HG02678 (cell line): Measurements from ENCODE around the gene VWDE.
A peak's percentile ranks its signal among the peaks of the same experiment; 100 is the strongest.
"Not testable (repeated sequence)": the region's sequence is repeated elsewhere in the genome, so short reads cannot be mapped to it uniquely, and the experiment has no call there.

Experiments used
- ATAC-seq: cut with Tn5 transposase; IDR thresholded peaks from one replicate; pipeline ENCODE4 v1.9.1; 2021; ENCODE audit warnings: mild to moderate bottlenecking, moderate library complexity; ENCODE audit not compliant: unreplicated experiment

VWDE gene

DNA sequence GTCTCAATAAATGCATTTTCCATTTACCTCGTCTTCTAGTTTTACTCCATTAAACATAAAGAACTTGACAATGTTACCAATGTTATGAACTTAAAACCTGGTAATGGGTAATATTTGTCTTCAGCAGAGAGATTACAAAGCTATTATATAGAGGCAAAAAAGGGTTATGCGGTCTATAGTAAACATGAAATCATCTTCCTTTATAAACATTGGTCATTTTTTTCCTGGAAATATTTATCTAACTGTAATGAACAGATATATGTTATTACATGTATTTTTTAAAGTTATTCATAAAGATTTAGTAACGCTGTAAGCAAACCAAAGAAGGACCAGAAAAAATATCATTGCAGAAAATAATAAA, 1.3 kb downstream of the VWDE start:
- ATAC-seq: no peak

DNA sequence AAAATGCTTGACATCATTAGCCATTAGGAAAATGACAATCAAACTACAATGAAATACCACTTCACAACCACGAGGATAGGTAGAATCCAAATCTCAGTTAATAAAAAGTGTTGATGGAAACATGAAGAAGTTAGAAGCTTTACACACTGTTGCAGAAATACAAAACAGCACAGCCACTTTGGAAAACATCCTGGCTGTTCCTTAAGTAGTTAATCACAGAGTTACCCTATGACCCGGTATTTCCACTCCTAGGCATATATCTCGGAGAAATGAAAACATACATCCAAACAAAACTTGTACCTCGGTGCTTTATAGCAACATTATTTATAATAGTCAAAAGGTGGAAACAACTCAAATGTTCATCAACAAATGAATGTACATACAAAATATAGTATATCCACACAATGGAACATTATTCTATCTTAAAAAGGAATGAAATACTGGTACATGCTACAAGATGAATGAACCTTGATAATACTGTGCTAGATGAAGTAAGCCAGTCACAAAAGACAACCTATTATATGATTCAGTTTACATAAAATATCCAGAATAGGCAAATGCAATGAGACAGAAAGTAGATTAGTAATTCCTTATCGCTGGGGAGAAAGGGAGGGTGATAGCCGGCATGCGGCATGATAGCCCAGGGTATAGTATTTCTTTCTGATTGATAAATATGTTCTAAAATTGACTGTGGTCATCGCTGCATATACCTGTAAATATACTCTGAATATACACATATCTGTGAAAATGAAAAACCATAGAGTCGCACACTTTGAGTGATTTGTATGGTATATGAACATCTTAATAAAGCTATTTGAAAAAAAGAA, 1.9 kb downstream of the VWDE start:
- no peak for ATAC-seq

DNA sequence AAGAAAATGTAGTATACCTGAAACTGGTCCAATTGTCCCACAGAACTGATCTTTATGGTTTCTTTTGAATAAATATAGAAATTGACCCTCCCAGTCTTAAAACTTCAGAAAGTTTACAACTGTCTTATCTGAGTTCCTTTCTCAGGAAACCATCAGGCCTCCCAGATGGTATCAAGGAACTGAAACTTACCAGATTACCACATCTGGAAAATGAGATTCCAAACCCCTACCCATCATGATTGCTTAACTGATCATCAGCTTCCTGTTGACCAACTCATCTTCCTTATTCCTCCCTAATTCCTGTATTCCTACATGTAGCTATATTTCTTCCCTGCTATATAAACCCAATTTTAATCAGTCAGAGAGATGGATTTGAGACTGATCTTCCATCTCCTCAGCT, 5.5 kb downstream of the VWDE start:
- no peak for ATAC-seq

DNA sequence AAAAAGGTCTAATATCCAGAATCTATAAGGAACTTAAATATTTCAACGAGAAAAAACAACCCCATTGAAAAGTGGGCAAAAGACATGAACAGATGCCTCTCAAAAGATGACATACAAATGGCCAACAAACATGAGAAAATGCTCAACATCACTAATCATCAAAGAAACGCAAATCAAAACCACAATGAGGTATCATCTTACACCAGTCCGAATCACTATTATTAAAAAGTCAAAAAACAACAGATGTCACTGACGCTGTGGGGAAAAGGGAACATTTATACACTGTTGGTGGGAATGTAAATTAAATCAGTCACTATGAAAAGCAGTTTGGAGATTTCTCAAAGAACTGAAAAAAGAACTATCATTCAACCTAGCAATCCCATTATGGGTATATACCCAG, 6.0 kb downstream of the VWDE start:
- no peak for ATAC-seq

DNA sequence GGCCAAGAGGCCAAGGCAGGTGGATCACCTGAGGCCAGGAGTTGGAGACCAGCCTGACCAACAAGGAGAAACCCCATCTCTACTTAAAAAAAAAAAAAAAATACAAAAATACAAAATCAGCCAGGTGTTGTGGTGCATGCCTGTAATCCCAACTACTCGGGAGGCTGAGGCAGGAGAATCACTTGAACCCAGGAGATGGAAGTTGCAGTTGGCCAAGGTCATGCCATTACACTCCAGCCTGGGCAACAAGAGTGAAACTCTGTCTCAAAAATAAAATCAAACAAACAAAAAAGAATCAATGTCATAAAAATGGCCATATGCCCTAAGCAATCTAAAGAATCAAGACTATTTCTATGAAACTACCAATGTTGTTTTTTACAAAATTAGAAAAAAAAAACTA, 7.0 kb downstream of the VWDE start:
- not testable (repeated sequence) for ATAC-seq

DNA sequence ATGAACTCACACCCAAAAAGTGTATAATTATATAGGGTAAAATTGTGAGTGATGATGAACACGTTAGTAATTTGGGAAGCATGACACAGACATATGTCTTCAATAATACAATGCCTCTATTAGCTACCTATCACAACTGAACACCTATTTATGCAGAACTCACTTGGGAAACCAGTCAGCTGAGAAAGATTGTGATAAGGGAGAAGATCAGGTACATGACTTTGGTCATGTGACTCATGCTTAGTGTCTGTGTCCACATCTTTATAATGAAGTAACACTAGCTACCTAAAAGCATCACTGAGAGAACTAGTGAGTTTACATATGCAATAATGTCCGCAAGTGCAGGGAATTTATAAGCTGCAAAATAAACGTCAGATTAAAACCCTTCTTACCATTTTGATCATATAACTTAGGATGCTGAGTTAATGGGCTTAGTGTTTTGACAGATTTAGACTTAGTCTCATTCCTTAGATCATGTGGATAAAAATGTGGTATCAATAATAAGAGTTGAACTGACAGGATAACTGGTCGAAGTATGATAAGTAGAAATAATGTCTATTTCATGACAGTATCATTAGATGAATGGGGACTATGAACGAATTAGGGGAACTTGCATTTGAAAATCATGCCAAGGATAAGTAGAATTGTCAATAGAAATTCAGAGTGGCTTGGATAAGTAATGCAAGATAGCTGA, 11.6 kb downstream of the VWDE start:
- ATAC-seq: no peak

DNA sequence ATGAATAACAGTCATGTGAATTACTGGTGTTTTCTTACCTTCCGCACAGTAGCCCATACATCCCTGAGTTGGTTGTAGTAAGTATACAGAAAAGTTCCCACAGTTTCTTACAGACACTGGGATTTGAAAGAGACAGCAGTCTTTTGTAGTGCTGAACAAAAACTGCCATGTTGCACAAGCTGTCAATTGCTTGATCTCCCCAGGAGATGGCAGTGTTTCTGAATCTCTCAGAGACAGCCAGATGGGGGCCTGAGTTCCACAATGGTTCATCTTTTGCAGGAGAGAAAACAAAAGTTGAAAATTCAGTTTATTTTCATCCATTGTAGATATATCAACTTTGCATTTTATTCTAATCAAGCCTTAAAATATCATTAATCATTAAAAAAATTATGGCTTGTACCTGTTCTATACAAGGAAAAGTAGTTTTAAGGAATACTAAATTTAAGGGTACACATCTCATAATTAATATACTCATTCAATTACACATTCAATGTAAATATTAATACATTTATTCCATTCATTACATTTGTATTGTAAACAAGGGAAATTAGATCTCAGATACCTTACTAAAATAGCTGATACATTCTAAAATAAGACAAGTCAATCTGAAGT, 14.5 kb downstream of the VWDE start:
- ATAC-seq: peak; percentile 99

DNA sequence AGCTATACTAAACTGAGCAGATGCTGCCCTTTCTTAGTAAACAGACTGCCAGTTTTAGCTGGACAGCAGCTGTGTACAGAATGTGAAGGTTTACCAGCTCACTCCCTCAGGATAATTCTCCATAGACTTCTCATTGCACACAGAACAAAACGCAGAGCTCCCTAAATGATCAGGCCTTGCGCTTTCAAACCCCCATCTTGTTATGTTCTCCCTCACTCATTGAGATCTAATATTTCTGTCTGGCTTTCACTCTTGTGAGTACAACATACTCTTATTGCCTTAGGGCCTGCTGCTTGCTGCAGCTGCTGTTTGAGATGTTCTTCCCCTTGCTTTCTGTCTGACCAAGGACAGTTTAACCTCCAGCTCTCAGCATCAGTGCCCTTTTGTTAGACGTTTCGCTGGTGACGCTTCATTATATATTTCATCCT, 17.3 kb downstream of the VWDE start:
- ATAC-seq: no peak

DNA sequence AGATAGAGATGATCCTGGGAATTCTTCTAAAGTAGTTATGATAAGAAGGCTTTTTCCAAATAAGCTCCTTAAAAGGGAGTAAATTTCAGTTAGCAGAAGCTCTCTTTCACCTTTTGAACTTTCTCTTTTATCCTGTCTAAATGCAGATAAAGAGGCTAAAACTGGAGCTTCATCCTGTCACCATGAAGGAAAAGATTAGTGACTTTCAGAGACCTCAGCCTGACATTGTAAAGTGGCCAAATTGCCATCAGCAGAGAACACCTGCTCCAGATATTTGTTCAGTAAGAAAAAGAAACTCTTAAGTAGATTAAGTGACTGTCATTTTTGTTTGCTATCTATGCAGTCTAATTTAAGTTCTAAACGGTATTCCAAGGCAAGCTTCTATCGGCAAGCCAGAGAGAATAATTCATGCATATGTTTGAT, 18.3 kb downstream of the VWDE start:
- no peak for ATAC-seq

DNA sequence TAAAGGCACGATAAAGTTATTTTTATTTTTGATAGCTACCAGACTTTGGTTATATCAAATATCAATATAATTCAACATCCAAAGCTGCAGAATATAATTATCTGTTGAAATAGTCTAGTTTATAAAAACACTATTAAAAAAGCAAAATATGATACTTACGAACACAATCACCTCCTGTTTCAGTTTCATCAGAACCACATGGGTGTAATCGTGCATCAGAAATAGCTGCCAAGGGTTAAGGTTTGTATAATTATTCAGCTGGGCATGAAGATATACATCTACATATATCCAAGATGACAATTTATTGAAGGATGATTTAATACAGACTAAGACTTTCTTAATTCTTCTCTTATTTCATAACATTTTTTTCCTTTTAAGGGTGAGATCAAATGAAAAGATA, 20.3 kb downstream of the VWDE start:
- ATAC-seq: no peak

DNA sequence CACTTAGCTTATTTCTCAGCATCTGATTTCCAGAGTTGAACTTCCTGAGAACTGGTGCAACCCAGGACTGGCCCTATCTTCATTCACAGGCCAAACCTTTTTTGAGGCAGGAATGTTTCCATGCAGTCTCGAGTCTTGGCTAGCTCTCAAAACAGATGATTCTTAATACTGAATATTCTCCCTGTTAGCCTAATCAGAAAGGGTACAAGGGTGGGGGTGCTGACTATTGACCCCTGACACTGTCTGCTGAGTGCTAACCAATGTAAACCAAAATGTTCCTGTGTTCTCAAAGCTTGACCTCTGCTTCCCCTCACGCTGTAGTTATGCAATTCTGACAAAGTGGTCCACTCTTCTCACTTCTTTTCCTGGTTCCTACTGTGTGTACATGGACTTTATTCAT, 25.3 kb downstream of the VWDE start:
- ATAC-seq: no peak

DNA sequence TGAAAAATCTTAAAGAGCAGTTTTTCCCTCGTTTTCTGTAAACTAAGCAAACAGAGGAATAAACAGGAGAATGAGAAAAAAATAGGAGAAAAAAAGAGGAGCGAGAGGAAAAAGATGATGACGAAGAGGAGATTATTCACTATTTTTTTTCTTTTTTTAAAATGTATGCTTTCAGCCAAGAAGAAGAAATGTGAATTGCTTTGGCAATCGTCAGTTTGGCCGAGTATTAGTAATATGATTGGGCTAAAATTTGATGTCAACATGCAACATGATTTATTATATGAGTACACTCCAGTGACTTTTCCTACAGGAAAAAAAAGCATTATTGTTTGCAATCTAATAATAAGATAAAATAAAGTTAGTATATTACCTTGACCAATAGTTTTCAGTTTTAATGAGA, 26.3 kb downstream of the VWDE start:
- no peak for ATAC-seq

DNA sequence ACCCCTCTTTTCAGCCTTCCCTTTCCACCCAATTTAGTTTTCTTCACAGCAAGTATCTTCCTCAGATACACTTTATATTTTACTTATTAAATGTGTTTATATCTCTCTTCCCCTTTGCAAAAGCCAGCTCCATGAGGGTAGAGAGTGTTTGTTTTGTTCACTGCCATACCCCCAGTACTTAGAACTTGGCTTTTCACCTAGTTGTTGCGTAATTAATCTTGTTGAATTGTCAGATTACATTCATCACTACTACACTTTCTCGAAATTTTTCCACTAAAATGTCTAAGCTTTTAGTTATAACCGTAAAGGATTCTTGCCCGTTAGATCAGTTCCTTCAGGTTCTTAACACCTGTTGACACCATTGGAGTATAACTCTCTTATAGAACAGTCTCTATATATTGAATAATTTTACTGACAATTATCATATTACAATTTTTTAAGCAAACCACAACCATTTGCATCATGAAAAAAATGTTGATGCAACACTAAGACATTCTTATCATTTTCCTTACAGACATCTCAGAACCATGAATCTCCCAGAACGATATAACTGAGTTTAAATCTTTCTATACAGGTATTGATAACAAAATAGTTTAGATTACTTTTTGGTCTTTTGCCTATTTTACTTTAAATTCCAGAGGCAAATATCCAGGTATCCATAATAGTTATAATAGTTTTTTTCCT, 29.9 kb downstream of the VWDE start:
- ATAC-seq: no peak

DNA sequence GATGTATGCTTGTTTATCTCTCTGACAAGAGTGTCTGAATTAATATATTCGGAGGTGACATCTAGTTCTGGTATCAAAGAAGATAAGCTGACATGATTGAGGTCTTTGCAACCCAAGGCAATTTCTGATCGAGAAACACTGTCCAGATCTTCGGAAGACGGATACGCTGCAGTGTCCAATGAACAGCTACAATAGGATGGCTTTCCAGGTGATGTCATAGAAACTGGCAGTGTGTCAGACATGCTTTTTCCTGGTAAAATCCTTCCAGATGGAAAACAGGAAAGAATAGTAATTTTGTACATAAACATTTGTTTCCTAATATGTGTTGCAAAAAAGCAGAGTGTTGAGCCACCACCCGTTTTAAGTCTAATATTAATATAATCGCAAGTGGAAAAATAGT, 33.4 kb downstream of the VWDE start:
- ATAC-seq: no peak

DNA sequence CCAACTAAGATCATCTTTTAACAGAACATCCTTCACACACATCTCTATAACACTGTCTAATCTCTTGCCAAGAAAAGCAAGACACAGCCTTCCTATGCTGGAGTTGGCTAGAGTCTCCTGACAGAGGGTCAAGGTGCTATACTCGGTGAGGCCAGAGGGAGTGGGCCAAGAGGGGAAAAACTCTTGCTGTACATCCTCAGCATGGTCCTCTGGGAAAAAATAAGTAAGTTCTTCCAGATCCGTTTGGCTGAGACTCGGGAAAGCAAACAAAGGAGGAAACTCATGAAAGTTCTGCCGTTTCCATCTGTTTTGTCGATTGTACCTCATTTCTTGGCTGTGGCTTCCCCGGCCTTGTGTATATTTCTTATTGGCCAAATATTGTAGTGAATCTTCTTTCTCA, 33.9 kb downstream of the VWDE start:
- ATAC-seq: no peak

DNA sequence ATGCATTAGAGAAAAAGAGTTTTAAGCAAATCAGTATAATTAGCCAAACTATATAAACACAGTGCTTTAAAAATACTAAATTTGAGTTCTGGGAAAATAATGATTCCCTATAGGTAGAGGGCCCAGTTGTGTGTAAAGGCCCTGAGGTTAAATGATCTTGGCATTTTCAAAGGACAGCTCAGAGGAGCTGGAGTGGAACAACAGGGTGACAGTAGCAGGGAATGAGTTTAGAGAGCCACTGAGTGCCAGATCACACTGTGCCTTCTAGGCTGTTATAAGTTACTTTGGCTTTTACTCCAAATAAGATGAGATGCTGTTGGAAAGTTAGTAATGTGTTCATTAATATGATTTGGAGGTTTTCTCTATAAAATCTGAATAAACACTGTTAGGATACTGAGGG, 34.6 kb downstream of the VWDE start:
- ATAC-seq: no peak

DNA sequence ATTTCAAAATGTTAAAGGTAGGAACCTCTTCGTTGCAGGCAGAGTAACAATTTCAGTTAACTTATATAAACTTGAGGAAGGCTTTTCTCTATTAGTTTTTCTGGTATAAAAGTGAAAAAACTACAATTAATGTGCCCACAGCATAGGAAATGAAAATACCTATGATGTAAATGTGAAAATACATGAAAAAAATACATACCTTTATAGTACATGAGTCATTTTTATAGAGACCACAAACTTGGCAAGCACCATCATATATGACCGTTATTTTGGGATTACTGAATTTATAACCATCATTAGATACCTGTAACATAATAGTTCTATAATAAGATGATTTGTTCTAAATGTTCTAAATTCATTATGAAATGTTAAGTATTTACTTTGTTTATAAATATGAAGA, 42.7 kb downstream of the VWDE start:
- ATAC-seq: no peak

DNA sequence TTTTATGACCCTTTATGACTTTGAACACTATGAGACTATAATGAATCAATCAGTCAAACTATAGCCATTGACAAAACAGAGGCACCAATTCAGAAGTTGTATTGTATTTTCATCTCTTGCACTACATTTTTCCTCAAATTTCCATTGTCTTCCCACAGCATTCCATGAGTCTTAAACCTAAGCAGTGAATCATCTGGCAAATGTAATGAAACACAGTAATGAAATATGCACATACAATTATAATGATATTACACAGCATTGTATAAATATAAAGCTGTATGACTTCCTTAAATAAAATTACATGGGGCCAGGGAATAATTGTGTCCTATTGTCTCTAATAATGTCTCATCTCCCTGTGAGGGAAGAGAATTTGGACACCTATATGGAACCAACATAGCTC, 45.0 kb downstream of the VWDE start:
- no peak for ATAC-seq

DNA sequence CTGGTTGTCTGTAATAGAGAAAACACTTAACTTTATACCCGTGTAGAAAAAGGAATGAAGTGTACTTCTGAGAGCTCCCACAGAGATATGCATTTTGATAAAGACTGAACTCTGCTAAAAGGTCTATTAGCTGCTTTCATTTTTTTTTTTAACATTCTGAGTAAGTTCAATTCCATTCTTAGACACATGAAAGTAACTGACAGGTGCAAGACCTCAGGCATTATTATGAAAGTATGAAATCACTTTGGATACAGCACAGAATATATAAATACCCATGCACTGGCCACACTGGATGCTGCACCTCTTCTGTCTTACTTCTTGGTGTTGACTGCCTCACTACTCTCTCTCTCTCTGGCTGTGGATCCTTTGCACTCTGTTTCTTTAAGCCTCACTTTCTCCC, 46.2 kb downstream of the VWDE start:
- ATAC-seq: peak; percentile 73

DNA sequence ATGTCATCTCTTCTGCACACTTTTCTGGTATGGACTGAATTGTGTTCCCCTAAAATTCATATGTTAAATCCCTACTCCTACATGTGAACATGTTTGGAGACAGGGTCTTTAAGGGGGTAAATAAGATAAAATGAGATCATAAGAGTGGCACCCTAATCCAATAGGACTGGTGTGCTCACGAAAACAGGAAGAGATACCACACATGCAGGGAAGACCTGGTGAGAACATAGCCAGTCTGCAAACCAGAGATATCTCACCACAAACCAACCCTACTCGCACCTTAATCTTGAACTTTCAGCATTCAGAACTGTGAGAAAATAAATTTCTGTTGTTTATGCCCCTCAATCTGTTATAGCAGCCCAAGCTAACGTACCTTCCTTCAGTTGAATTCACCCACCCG, 51.8 kb downstream of the VWDE start:
- no peak for ATAC-seq

DNA sequence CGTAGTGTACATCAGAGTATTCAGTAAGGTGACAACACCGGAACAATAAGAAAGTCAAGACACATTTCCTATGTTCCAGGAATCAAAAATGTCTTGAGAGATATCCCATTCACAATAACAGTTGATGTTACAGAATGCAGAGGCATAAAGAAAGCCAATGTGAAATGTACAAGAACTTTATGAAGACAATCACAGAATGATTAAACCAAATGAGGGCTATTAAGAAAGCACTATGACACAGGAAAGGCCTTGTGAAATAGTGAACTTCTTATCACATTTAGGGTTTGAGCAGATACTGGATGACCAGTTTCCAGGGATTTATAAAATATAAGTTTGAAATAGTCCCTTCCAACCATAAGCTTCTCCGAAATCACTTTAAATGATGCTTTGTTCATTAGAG, 52.7 kb downstream of the VWDE start:
- ATAC-seq: no peak

DNA sequence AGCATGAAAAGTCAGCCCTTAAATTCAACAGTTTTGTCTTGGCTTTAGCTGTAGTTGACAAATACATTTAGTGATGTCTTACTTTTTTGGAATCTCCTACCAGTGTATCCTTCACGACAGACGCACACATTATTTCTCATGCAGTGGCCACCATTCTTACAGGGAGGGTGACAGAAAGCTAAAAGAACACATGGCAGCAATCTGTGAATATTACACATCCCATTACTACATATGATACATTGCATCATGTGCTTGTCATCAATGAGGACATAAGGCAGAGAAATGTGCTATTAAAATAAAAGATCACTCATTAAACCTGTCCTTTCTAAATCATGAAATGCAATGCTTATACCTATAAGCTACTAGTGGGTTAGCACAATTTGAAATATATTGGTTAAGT, 66.6 kb downstream of the VWDE start:
- no peak for ATAC-seq
